ENCODE measurements around the gene TMEM272.
A peak's percentile ranks its signal among the peaks of the same experiment; 100 is the strongest.

TMEM272 gene

DNA sequence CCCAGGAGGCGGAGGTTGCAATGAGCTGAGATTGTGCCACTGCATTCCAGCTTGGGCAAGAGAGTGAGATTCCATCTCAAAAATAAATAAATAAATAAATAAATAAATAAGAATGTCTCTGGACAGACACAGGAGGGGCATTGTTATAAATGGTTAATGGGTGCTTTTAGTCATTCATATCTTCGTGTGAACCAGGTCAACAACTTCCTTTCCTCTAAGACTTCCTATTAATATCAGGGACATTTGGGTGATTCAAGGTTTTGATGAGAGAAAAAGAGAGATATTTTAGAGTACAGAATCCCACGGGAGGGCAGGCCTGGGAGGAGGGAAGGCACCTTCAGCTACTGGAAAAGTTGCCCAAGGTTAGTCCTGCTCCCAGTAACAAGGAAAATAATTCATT lies 64.9 kb downstream of the TMEM272 start:
- no peak for DNase-seq

DNA sequence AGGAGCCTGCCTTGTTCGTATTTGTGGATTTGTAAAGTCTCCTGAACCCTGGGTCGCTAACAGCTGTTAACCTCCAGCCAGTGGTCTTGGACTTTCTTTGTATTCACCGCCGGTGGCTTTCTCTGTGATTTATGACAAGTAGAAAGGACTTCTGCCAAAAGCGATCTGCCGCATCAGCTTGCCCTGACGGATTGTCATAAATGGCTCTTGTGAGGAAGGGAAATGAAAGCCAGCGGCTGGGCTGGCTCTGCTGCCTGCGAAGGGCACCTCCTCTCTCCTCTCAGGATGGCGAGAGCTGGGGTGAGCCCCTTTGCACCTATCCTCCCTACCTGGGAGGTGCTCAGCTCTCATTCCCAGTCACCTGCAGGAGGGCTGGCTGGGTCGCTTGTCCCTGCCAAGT lies 66.6 kb downstream of the TMEM272 start:
- no peak for DNase-seq

GRCh38 chr13:51777921-51778320 lies 67.1 kb downstream of the TMEM272 start:
- no peak for DNase-seq

GRCh38 chr13:51776179-51776578 lies 68.8 kb downstream of the TMEM272 start:
- no peak for DNase-seq

DNA sequence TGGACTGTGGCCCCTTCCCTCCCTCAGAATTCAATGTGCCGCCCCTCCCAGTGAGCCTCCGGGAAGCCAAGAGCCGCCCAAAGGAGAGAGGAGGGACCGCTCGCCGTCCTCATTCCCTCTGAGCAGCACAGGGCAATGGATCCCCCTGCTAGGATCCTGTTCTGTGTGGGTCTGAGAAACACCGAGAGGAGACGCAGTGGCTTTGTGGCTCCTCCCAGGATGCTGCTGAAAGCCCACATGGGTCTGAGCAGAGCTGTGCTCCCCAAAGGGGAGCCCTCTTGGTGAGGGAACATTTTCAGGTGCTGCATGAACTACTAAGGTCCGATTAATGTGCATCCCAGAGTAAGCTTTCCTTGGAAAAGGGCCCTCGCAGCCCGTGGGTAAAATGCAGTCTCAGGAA lies 71.5 kb downstream of the TMEM272 start:
- no peak for DNase-seq

DNA sequence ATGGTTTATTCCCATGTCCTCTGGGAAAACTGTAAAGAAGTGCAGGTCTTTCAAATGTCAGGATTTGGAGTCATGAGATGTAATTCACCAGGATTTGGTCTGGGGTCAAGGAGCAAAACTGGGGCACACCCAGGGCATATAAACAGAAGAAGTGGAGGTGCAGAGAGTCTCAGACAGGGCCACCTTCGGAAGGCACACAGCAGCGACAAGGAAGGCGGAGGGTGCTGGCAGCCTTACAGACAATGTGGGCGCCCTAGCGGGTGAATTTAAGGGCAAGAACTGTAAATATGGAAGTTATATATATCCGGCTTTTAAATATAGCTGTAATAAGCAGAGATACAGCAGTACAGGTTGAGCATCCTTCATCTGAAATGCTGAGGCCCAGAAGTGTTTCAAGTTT lies 72.2 kb downstream of the TMEM272 start:
- DNase-seq = no peak

DNA sequence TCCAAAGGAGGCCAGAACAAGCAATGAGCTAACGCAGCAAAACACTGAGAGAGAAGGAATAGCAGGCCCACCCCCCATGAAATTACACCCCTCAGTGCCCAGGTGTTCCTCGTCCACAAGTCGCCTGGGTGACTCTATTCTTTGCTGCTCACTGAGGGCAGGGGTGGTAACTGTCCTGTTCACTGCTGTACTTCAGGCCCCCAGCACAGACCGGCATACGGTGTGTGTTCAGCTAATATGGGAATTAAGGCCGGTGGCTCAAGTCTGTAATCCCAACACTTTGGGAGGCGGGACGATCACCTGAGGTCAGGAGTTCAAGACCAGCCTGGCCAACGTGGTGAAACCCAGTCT lies 72.9 kb downstream of the TMEM272 start:
- no peak for DNase-seq

GRCh38 chr13:51771418-51772104 lies 73.4 kb downstream of the TMEM272 start:
- DNase-seq = no peak

- DNase-seq = no peak
Measured at GRCh38 chr13:51770681-51771417, 74.1 kb downstream of the TMEM272 start.

GRCh38 chr13:51770160-51770559 lies 74.8 kb downstream of the TMEM272 start:
- no peak for DNase-seq

DNA sequence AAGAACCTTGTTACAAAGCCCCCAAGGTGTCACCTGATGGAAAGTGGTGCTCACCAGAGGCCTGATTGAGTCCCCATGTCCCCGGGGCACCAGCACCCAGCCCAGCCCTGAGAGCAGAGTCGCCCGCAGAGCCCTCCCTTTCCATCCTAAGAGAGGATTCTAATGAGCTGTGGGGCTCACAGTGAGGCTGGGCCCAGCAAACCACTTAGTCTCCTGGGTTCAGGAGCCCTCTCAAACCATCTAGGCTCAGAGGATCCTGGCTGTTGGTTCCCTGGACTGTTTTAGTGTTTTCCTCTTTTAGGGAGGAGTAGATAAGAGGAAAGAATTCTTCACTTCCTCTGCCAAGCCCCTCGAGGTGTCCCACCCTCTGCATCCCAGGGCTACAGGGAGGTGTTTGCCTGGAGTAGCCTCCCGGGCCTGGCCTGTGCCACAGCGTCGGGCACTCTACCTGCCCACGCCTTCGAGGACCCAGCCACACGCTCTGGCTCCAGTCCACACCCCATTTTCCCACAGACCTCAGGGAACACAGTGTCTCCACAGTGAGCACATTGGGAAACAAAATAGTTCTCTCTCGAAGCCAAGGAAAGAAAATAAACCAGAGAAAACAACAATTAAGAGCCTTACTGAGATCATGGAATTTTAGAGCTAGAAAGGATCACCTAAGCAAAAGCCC lies 75.4 kb downstream of the TMEM272 start:
- no peak for DNase-seq

DNA sequence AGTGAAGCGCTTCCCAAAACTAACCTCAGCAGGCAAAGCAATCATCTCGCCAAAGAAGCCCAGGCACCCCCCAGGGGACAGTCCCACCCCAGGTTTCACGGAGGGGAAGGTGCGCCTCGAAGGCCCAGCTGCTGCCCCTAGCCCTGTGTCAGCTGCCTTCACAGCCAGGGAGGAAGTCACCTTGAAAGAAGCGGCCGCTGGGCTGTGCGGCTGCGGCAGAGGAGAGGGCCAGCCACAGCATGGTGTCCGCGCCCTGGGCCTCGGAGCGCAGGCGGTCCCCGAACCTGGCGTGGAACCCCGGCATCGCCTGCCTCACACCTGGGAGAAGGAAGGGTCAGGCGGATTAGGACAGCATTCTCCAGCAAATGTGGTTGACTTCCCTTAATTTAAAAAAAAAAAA lies 76.0 kb downstream of the TMEM272 start:
- no peak for DNase-seq

- no peak for DNase-seq
Measured at GRCh38 chr13:51768378-51768921, 76.5 kb downstream of the TMEM272 start.

- peak in 1 of 5 experiments; percentile 11 for DNase-seq
Measured at GRCh38 chr13:51767100-51767499, 77.9 kb downstream of the TMEM272 start.

- no peak for DNase-seq
Measured at GRCh38 chr13:51765142-51765515, 79.8 kb downstream of the TMEM272 start.

DNA sequence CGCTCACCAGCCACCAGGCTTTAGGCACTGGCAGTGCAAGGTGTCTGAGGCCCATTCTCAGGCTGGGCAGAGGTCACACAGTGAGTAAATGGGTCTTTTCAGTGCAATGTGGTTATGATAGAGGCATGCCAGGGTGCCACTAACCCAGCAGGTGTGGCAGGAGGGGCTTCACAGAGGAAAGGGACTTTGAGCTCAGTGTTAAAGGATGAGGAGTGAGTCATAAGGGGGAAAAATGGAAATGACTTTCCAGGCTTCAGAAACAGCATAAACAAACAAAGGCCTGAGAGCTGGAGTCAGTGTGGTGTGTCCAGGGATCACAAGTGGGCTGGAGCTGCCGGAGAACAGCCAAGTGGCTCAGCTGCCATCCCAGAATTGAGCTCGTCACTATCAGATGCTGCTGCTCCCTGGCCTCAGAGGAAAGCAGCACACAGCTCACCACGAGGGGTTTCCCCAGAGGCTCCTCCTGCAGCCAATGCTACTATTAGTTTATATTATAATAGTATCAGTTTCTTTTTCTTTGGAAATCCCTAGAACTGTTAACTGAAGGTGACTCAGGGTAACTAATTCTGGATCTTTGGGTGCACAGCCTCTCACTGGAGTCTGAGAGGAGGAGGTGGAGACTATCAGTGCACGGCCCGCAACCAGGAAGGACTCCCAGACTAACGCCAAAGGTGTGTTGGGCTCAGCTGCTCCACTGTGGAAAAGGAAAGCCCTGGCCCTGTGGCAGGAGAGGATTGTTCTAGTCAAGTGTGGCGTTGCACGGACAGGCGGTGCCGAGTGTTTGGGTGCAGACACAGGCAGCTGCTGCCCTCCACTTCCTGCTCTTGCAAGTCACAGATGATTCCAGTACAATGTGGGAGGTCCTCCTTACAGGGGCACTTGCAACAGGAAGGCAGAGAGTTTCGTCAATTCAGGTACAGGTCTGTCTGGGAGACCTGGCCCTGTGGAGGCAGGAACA lies 80.5 kb downstream of the TMEM272 start:
- peak in 4 of 5 experiments; percentile 29 to 72 (median 48) for DNase-seq

DNA sequence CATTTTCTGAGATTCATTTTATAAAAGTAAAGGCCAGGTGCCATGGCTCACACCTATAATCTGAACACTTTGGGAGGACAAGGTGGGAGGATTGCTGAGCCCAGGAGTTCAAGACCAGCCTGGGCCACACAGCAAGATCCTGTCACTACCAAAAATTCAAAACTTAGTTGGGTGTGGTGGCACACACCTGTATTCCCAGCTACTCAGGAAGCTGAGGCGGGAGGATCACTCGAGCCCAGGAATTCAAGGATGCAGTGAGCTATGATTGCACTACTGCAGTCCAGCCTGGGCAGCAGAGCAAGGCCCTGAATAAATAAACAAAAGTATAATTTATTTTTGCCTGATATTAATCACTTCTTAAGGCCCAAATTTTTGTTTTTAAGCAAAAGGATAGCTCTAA lies 81.5 kb downstream of the TMEM272 start:
- no peak for DNase-seq

All from T-helper 2 cell (primary cell).